A549 (cell line): Measurements from ENCODE around the gene CD55. TPM values are rescaled to one million over a fixed set of nuclear protein-coding genes. Genes with fewer than 3 reads are reported as not detected.

ENCODE experiments used
- ATAC-seq, 2 experiments: fragments of 200-7000 bp in 1 of 2; fragments of >200 bp in 1 of 2; cut with Nextera tagmentation in 1 of 2; cut with Tn5 transposase in 1 of 2; 3 replicates each; pipeline versions ENCODE4 v1.8.0 to v1.9.1; 2018 to 2020; ENCODE audit warnings: mild to moderate bottlenecking in 1 of 2, moderate library complexity in 1 of 2
- CTCF ChIA-PET: fragments of 300-600 bp; sonication (Branson Sonifier 250); formaldehyde crosslinking; extraction: SDS; loops from one replicate; lab custom pipeline; 2021; ENCODE audit warnings: antibody characterized with exemption, inconsistent platforms; lab: Yijun Ruan, JAX
- POLR2A ChIA-PET: fragments of 350-600 bp; formaldehyde crosslinking; extraction: SDS; loops from one replicate; lab custom pipeline; 2021; ENCODE audit warnings: antibody characterized with exemption, inconsistent platforms; lab: Yijun Ruan, JAX
- DNase-seq, 2 experiments: peaks; one replicate each; pipeline versions ENCODE4 v3.0.0 to v3.0.0-alpha.2; 2011 to 2016; ENCODE audit warnings: low read depth in 1 of 2, low spot score in 1 of 2
- FAIRE-seq: peaks from 2 replicates; lab custom pipeline; 2011; peaks lifted over from hg19 to GRCh38; lab: Jason Lieb, UNC
- H3K27ac ChIP-seq, 2 experiments: fragments of >200 bp; sonication (Bioruptor Twin); formaldehyde crosslinking; 3 replicates each; pipeline ENCODE4 v1.5.1; 2016 to 2017
- H3K4me1 ChIP-seq: fragments of >200 bp; sonication (Bioruptor Twin); formaldehyde crosslinking; 3 replicates; pipeline ENCODE4 v1.6.1; 2016
- H3K4me2 ChIP-seq: fragments of >200 bp; sonication (Bioruptor Twin); formaldehyde crosslinking; 3 replicates; pipeline ENCODE4 v1.6.1; 2016
- H3K4me3 ChIP-seq: fragments of >200 bp; sonication (Bioruptor Twin); formaldehyde crosslinking; 3 replicates; pipeline ENCODE4 v1.5.1; 2016
- H3K9me3 ChIP-seq: fragments of >200 bp; sonication (Bioruptor Twin); formaldehyde crosslinking; 3 replicates; pipeline ENCODE4 v1.6.1; 2016
- BCL3 ChIP-seq: fragments of >200 bp; sonication (Bioruptor Twin); formaldehyde crosslinking; IDR thresholded peaks from 3 replicates; pipeline ENCODE4 v1.6.1; 2016
- CBX8 ChIP-seq: fragments of 200-600 bp; sonication (generic); IDR thresholded peaks from 2 replicates; pipeline ENCODE4 v1.6.1; 2016
- CHD2 ChIP-seq: fragments of 150-350 bp; IDR thresholded peaks from 2 replicates; pipeline ENCODE4 v1.6.1; 2014; ENCODE audit warnings: low read length; ENCODE audit not compliant: partially characterized antibody
- CHD4 ChIP-seq: fragments of 200-600 bp; sonication (generic); IDR thresholded peaks from 2 replicates; pipeline ENCODE4 v1.6.1; 2016; ENCODE audit warnings: antibody characterized with exemption, mild to moderate bottlenecking, borderline replicate concordance
- E2F6 ChIP-seq: IDR thresholded peaks from 2 replicates; pipeline ENCODE4 v1.6.1; 2012; ENCODE audit warnings: low read depth, borderline replicate concordance
- EHF ChIP-seq: fragments of 250-450 bp; sonication (Bioruptor Pico); IDR thresholded peaks from 2 replicates; pipeline ENCODE4 v1.5.0; 2020; ENCODE audit warnings: mild to moderate bottlenecking
- EHMT2 ChIP-seq: fragments of 200-600 bp; sonication (generic); IDR thresholded peaks from 2 replicates; pipeline ENCODE4 v1.6.1; 2016; ENCODE audit warnings: antibody characterized with exemption, low read depth, mild to moderate bottlenecking, moderate library complexity
- ELK1 ChIP-seq: fragments of 150-350 bp; IDR thresholded peaks from 2 replicates; pipeline ENCODE4 v1.6.1; 2014; ENCODE audit warnings: low read depth, mild to moderate bottlenecking, low read length
- FOSB ChIP-seq: fragments of 250-450 bp; sonication (Bioruptor Pico); IDR thresholded peaks from 2 replicates; pipeline ENCODE4 v1.5.0; 2020; ENCODE audit warnings: mild to moderate bottlenecking, moderate library complexity
- FOSL2 ChIP-seq, 2 experiments: fragments of 450-650 bp in 1 of 2; fragments of >200 bp in 1 of 2; sonication (Bioruptor Twin) in 1 of 2; formaldehyde crosslinking; IDR thresholded peaks; 2 replicates each; pipeline versions ENCODE4 v1.5.0 to v1.6.1; 2016 to 2020; ENCODE audit warnings: mild to moderate bottlenecking in 1 of 2, moderate library complexity in 1 of 2
- HOXB13 ChIP-seq: fragments of 250-450 bp; sonication (Bioruptor Pico); IDR thresholded peaks from 2 replicates; pipeline ENCODE4 v1.5.0; 2020; ENCODE audit warnings: low read depth, mild to moderate bottlenecking, moderate library complexity
- HOXB5 ChIP-seq: fragments of 250-450 bp; sonication (Bioruptor Pico); IDR thresholded peaks from 2 replicates; pipeline ENCODE4 v1.5.0; 2020; ENCODE audit warnings: mild to moderate bottlenecking, moderate library complexity
- JUN ChIP-seq, 2 experiments: fragments of >200 bp; sonication (Bioruptor Twin); formaldehyde crosslinking; IDR thresholded peaks; 2 replicates in 1 of 2; 3 replicates in 1 of 2; pipeline ENCODE4 v1.6.1; 2016 to 2017
- JUNB ChIP-seq: fragments of >200 bp; sonication (Bioruptor Twin); formaldehyde crosslinking; IDR thresholded peaks from 2 replicates; pipeline ENCODE4 v1.6.1; 2016
- KDM1A ChIP-seq: fragments of 200-600 bp; sonication (generic); IDR thresholded peaks from 2 replicates; pipeline ENCODE4 v1.6.1; 2016; ENCODE audit warnings: low read depth, mild to moderate bottlenecking
- KDM5A ChIP-seq: fragments of 200-600 bp; sonication (generic); IDR thresholded peaks from 2 replicates; pipeline ENCODE4 v1.6.1; 2016; ENCODE audit warnings: antibody characterized with exemption, mild to moderate bottlenecking
- NFE2L2 ChIP-seq: fragments of 150-350 bp; conservative IDR thresholded peaks from 2 replicates; pipeline ENCODE4 v1.6.1; 2014; ENCODE audit warnings: low read length
- NPAS2 ChIP-seq: fragments of 250-450 bp; sonication (Bioruptor Pico); IDR thresholded peaks from 2 replicates; pipeline ENCODE4 v1.8.0; 2022; ENCODE audit warnings: mild to moderate bottlenecking, moderate library complexity, borderline replicate concordance
- POLR2AphosphoS2 ChIP-seq: conservative IDR thresholded peaks from 2 replicates; pipeline ENCODE4 v1.6.1; 2012; ENCODE audit warnings: low read length, improper control_type of control experiment, inconsistent platforms
- RARB ChIP-seq: fragments of 250-450 bp; sonication (Bioruptor Pico); IDR thresholded peaks from 2 replicates; pipeline ENCODE4 v1.8.0; 2021; ENCODE audit warnings: mild to moderate bottlenecking, moderate library complexity
- RNF2 ChIP-seq: fragments of 200-600 bp; sonication (generic); IDR thresholded peaks from 2 replicates; pipeline ENCODE4 v1.6.1; 2016; ENCODE audit warnings: low read depth, mild to moderate bottlenecking, antibody characterized with exemption, moderate library complexity, borderline replicate concordance
- SMC3 ChIP-seq: fragments of >200 bp; sonication (Bioruptor Twin); formaldehyde crosslinking; IDR thresholded peaks from 3 replicates; pipeline ENCODE4 v1.6.1; 2018; ENCODE audit warnings: inconsistent platforms
- SREBF2 ChIP-seq: fragments of 450-650 bp; IDR thresholded peaks from 2 replicates; pipeline ENCODE4 v1.6.1; 2014; ENCODE audit warnings: mild to moderate bottlenecking, moderate library complexity
- USF2 ChIP-seq: fragments of 450-650 bp; IDR thresholded peaks from 2 replicates; pipeline ENCODE4 v1.6.1; 2014; ENCODE audit warnings: antibody characterized with exemption
- ZC3H11A ChIP-seq: fragments of 450-650 bp; IDR thresholded peaks from 2 replicates; pipeline ENCODE4 v1.6.1; 2014; ENCODE audit warnings: antibody characterized with exemption, mild to moderate bottlenecking
- WGBS: methylation state at CpG from one replicate; pipeline ENCODE4 v1.1.6; 2017; ENCODE audit errors: missing lambda C conversion rate; 5-methylcytosine and 5-hydroxymethylcytosine counted together
- polyA plus RNA-seq, 4 experiments: library from polyadenylated mRNA; depleted of rRNA in 3 of 4; stranded (reverse); fragments of >200 nt; fragmentation: RNase III in 1 of 4; extraction: RNeasy Plus Mini Kit Qiagen cat#74134 plus additional on column Dnase treatment in 1 of 4; gene quantifications; 2 replicates in 3 of 4; 3 replicates in 1 of 4; pipeline ENCODE4 v1.2.3, GENCODE V29; 2011 to 2017

The CD55 gene
- polyA plus RNA-seq, 2 of the 4 experiments (the other 2 are of a cell fraction) = 37.0 to 173 TPM

- TF ChIP-seq FOSB (no peak), NPAS2 (CRISPR knock-in tag) (no peak), JUNB (peak; percentile 72; the same call in 1 of the 2 replicates), POLR2AphosphoS2 (no peak), FOSL2 (IDR thresholded peaks at IDR 0.05) (0 out of 2 replicates have a peak, but pooled peaks have one; percentile 53), FOSL2 (CRISPR knock-in tag; IDR thresholded peaks at IDR 0.05) (peak; percentile 89), KDM1A (no peak)
- no peak for FAIRE-seq
- Histone ChIP-seq H3K4me2 (peak overlapping the region; percentile 12; the same call in 1 of the 3 replicates), H3K4me3 (no peak overlapping the region), H3K4me1 (peaks cover 13% of the 10 kb centered on the region; the same call in 2 of the 3 replicates), H3K9me3 (peaks cover 7% of the 10 kb centered on the region; the same call in 2 of the 3 replicates), H3K27ac (no peak overlapping the region)
- ChIA-PET CTCF (no interaction called here), POLR2A (no interaction called here)
- peak; percentile 16 to 36 for DNase-seq
- 0% methylated on average over 1 of the region's 1 CpG for WGBS
- peak; percentile 43 to 73; a peak in 4 of 6 replicates for ATAC-seq
Observed at GRCh38 chr1:207389728-207390464, 68.4 kb downstream of the CD55 start.

GRCh38 chr1:207393610-207394009 is 72.1 kb downstream of the CD55 start:
- DNase-seq = peak in 1 of 2 experiments; percentile 71
- peak overlapping the region in 1 of 2 experiments; percentile 34; a peak in 2 of 6 replicates for H3K27ac ChIP-seq
- no peak overlapping the region for H3K4me3 ChIP-seq
- CTCF ChIA-PET = interaction anchor here (0.9 to 3.0 kb wide), 4 partner anchors 11 to 314 kb away, joined by 3 to 19 read pairs (median 7); partner anchors contain the start of gene CD55
- POLR2A ChIA-PET = interaction anchor here (0.6 to 1.0 kb wide), 4 partner anchors 29 to 366 kb away, joined by 3 to 6 read pairs (median 3); partner anchors contain the start of gene CD55
- ATAC-seq = peak; percentile 45 to 67; a peak in 4 of 6 replicates
- FAIRE-seq = no peak
- TF ChIP-seq HOXB5 (no peak), EHF (CRISPR knock-in tag) (no peak), FOSL2 (IDR thresholded peaks at IDR 0.05) (0 out of 2 replicates have a peak, but pooled peaks have one; percentile 13), FOSL2 (CRISPR knock-in tag; IDR thresholded peaks at IDR 0.05) (peak; percentile 75), JUNB (peak; percentile 49; the same call in 1 of the 2 replicates), CHD2 (no peak), USF2 (no peak), RARB (CRISPR knock-in tag) (no peak)
- WGBS = 15% methylated on average over 4 of the region's 4 CpGs
- H3K4me1 ChIP-seq = peaks cover 13% of the 10 kb centered on the region; the same call in 2 of the 3 replicates
- peak overlapping the region; percentile 46 for H3K4me2 ChIP-seq
- H3K9me3 ChIP-seq = no peaks in the 10 kb centered on the region

- DNase-seq (no peak), FAIRE-seq (no peak), ATAC-seq (no peak)
- 84% methylated on average over 3 of the region's 3 CpGs for whole genome bisulfite sequencing
- CTCF ChIA-PET = interaction anchor here (0.6 to 1.3 kb wide), 2 partner anchors 9 to 172 kb away, joined by 3 to 8 read pairs; no protein-coding TSS in a partner anchor
- Histone ChIP-seq H3K4me1 (peaks cover 9% of the 10 kb centered on the region; the same call in 2 of the 3 replicates), H3K9me3 (no peaks in the 10 kb centered on the region), H3K4me3 (no peak overlapping the region), H3K4me2 (no peak overlapping the region), H3K27ac (no peak overlapping the region)
- POLR2A ChIA-PET = no interaction called here
- TF ChIP-seq JUN (IDR thresholded peaks at IDR 0.05) (no peak), JUNB (no peak), KDM5A (no peak), BCL3 (no peak), CBX8 (no peak), RNF2 (no peak), ELK1 (no peak), POLR2AphosphoS2 (no peak), EHMT2 (no peak), CHD4 (no peak), SMC3 (no peak), ZC3H11A (no peak), SREBF2 (no peak), E2F6 (no peak), FOSB (no peak), USF2 (no peak), NFE2L2 (no peak), HOXB13 (no peak)
Observed at GRCh38 chr1:207396168-207396746, 74.8 kb downstream of the CD55 start.
